PC-3 (cell line): Measurements from ENCODE around the gene FDXR. TPM values are rescaled to one million over a fixed set of nuclear protein-coding genes. Genes with fewer than 3 reads are reported as not detected.

Experiments used
- ATAC-seq: fragments of 200-7000 bp; cut with Tn5 transposase; 2 replicates; pipeline ENCODE4 v1.9.1; 2020; ENCODE audit warnings: mild to moderate bottlenecking, moderate library complexity
- BruUV-seq: library from RNA; stranded (reverse); fragments of 400-500 nt; replicated peaks from 2 replicates; lab custom pipeline; 2021; lab: Mats Ljungman, UMichigan
- CTCF ChIA-PET: fragments of 300-600 bp; sonication (Branson Sonifier 250); formaldehyde crosslinking; loops from one replicate; lab custom pipeline; 2022; ENCODE audit warnings: antibody characterized with exemption; lab: Charles Lee
- POLR2A ChIA-PET: fragments of 300-600 bp; sonication (Branson Sonifier 250); formaldehyde crosslinking; loops from one replicate; lab custom pipeline; 2022; ENCODE audit warnings: antibody characterized with exemption; ENCODE audit not compliant: unreplicated experiment; lab: Charles Lee
- DNase-seq: peaks from one replicate; pipeline ENCODE4 v3.0.0-alpha.2; 2015
- H2AFZ ChIP-seq: fragments of 300-600 bp; sonication (generic); 2 replicates; pipeline ENCODE4 v1.6.0; 2016; ENCODE audit warnings: antibody characterized with exemption, low read length
- H3F3A ChIP-seq: fragments of 300-600 bp; sonication (generic); one replicate; pipeline ENCODE4 v1.6.0; 2017; ENCODE audit warnings: antibody characterized with exemption, low read length, control low read depth, mild to moderate bottlenecking; ENCODE audit not compliant: unreplicated experiment
- H3K27ac ChIP-seq: fragments of 300-600 bp; sonication (generic); 2 replicates; pipeline ENCODE4 v1.5.1; 2016; ENCODE audit warnings: mild to moderate bottlenecking, low read length
- H3K27me3 ChIP-seq: fragments of 300-600 bp; sonication (generic); 2 replicates; pipeline ENCODE4 v1.6.1; 2016; ENCODE audit warnings: low read length, mixed read lengths
- H3K36me3 ChIP-seq: fragments of 300-600 bp; sonication (generic); 2 replicates; pipeline ENCODE4 v1.6.1; 2016; ENCODE audit warnings: low read depth, mixed run types, low read length, mixed read lengths
- H3K4me1 ChIP-seq: fragments of 300-600 bp; sonication (generic); 2 replicates; pipeline ENCODE4 v1.5.1; 2016; ENCODE audit warnings: low read length; ENCODE audit not compliant: insufficient read depth
- H3K4me2 ChIP-seq: fragments of 300-600 bp; sonication (generic); 2 replicates; pipeline ENCODE4 v1.6.0; 2016; ENCODE audit warnings: low read length
- H3K4me3 ChIP-seq: fragments of 300-600 bp; sonication (generic); 2 replicates; pipeline ENCODE4 v1.5.1; 2016; ENCODE audit warnings: mild to moderate bottlenecking, low read length, mixed read lengths
- H3K79me2 ChIP-seq: fragments of 300-600 bp; sonication (generic); 2 replicates; pipeline ENCODE4 v1.6.1; 2017; ENCODE audit warnings: low read length, mixed read lengths
- H3K9ac ChIP-seq: fragments of 300-600 bp; sonication (generic); 2 replicates; pipeline ENCODE4 v1.6.0; 2016; ENCODE audit warnings: mild to moderate bottlenecking, low read length
- H3K9me2 ChIP-seq: fragments of 300-600 bp; sonication (generic); replicated peaks from 2 replicates; pipeline ENCODE4 v1.6.1; 2016; ENCODE audit warnings: mixed run types, low read length, mixed read lengths
- H3K9me3 ChIP-seq: fragments of 300-600 bp; sonication (generic); 2 replicates; pipeline ENCODE4 v1.6.1; 2016; ENCODE audit warnings: low read length, mixed read lengths
- H4K20me1 ChIP-seq: fragments of 300-600 bp; sonication (generic); 2 replicates; pipeline ENCODE4 v1.6.1; 2016; ENCODE audit warnings: low read length, mixed read lengths
- CTCF ChIP-seq: fragments of 300-600 bp; sonication (generic); conservative IDR thresholded peaks from 2 replicates; pipeline ENCODE4 v1.5.1; 2017; ENCODE audit warnings: antibody characterized with exemption, low read depth, mild to moderate bottlenecking, low read length
- EZH2 ChIP-seq: fragments of 300-600 bp; sonication (generic); IDR thresholded peaks from one replicate; pipeline ENCODE4 v1.6.1; 2017; ENCODE audit warnings: antibody characterized with exemption, mild to moderate bottlenecking, low read length; ENCODE audit not compliant: unreplicated experiment
- EZH2phosphoT487 ChIP-seq: fragments of 300-600 bp; sonication (generic); IDR thresholded peaks from 2 replicates; pipeline ENCODE4 v1.6.1; 2018; ENCODE audit warnings: mild to moderate bottlenecking, antibody characterized with exemption, low read length, borderline replicate concordance
- intact Hi-C: fragments of 100-400 bp; cut with micrococcal nuclease; formaldehyde crosslinking; loops from 2 replicates; pipeline ENCODE4 v1.9.0; 2023
- total RNA-seq: library from RNA; depleted of rRNA; stranded (reverse); fragments of >200 nt; gene quantifications from 2 replicates; pipeline ENCODE4 v1.2.3, GENCODE V29; 2014

The FDXR gene
- total RNA-seq, 1 experiment from 2014 or later, result 28.1 TPM

GRCh38 chr17:74904687-74905409, 32.1 kb upstream of the FDXR start:
- no TSS peak for BruUV-seq
- peaks cover 4% of the 10 kb centered on the region; the same call in 1 of the 2 replicates for H3K27me3 ChIP-seq
- ChIA-PET POLR2A (interaction anchor here (0.7 kb wide), 1 partner anchor 32 kb away, joined by 3 read pairs; the partner anchor contains the start of gene FDXR), CTCF (interaction anchor here (0.7 kb wide), 1 partner anchor 32 kb away, joined by 3 read pairs; no protein-coding TSS in a partner anchor)
- H3K9me2 ChIP-seq, result no peaks in the 10 kb centered on the region
- intact Hi-C loops, result no loop called here
- no peaks in the 10 kb centered on the region for H3K79me2 ChIP-seq
- H3K4me3 ChIP-seq, result no peak overlapping the region
- H3K4me2 ChIP-seq, result no peak overlapping the region
- H2AFZ ChIP-seq, result no peak overlapping the region
- H3K9ac ChIP-seq, result no peak overlapping the region
- no peak for ATAC-seq
- no peaks in the 10 kb centered on the region for H3K9me3 ChIP-seq
- no peak overlapping the region for H3K27ac ChIP-seq
- no peaks in the 10 kb centered on the region for H4K20me1 ChIP-seq
- no peaks in the 10 kb centered on the region for H3K36me3 ChIP-seq
- no peak for DNase-seq
- H3K4me1 ChIP-seq, result no peaks in the 10 kb centered on the region
- no peaks in the 10 kb centered on the region for H3F3A ChIP-seq
- TF ChIP-seq EZH2phosphoT487 (no peak), EZH2 (no peak), CTCF (no peak)

- Histone ChIP-seq H3K9ac (no peak overlapping the region), H3K9me2 (no peaks in the 10 kb centered on the region), H2AFZ (no peak overlapping the region), H3K4me1 (no peaks in the 10 kb centered on the region), H3K27ac (no peak overlapping the region), H3F3A (no peaks in the 10 kb centered on the region), H3K79me2 (no peaks in the 10 kb centered on the region), H3K9me3 (no peaks in the 10 kb centered on the region), H3K27me3 (peaks cover 4% of the 10 kb centered on the region; the same call in 1 of the 2 replicates), H3K4me3 (no peak overlapping the region), H3K4me2 (no peak overlapping the region), H4K20me1 (no peaks in the 10 kb centered on the region), H3K36me3 (no peaks in the 10 kb centered on the region)
- no peak for ATAC-seq
- BruUV-seq, result no TSS peak
- intact Hi-C loops, result no loop called here
- DNase-seq, result no peak
- POLR2A ChIA-PET, result no interaction called here
- TF ChIP-seq EZH2, result no peak
- TF ChIP-seq EZH2phosphoT487, result no peak
- no peak for TF ChIP-seq CTCF
- CTCF ChIA-PET, result no interaction called here
These were observed 30.9 kb upstream of the FDXR start for GRCh38 chr17:74903671-74904070.

DNA sequence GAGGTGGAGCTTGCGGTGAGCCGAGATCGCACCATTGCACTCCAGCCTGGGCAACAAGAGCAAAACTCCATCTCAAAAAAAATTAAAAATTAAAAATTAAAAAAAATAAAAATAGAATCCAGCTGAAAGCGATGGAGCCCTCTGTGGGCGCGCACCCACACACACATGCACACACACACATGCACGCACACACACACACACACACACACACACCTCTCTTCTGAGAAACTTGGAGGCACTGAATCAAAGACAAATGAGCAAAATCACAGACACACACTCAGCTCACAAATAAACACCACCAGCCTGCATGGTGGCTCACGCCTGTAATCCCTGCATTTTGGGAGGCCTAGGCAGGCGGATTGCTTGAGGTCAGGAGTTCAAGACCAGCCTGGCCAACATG, 30.2 kb upstream of the FDXR start:
- Histone ChIP-seq H3K4me2 (no peak overlapping the region), H3K9me3 (no peaks in the 10 kb centered on the region), H4K20me1 (no peaks in the 10 kb centered on the region), H3K79me2 (no peaks in the 10 kb centered on the region), H3K4me3 (no peak overlapping the region), H3K4me1 (no peaks in the 10 kb centered on the region), H3K36me3 (no peaks in the 10 kb centered on the region), H3K27me3 (peaks cover 4% of the 10 kb centered on the region; the same call in 1 of the 2 replicates), H3K9ac (no peak overlapping the region), H2AFZ (no peak overlapping the region), H3K9me2 (no peaks in the 10 kb centered on the region), H3K27ac (no peak overlapping the region), H3F3A (no peaks in the 10 kb centered on the region)
- POLR2A ChIA-PET, result interaction anchor here (0.6 kb wide), 1 partner anchor 30 kb away, joined by 4 read pairs; the partner anchor contains the start of gene FDXR
- CTCF ChIA-PET, result no interaction called here
- TF ChIP-seq EZH2, result no peak
- TF ChIP-seq CTCF, result no peak
- no peak for TF ChIP-seq EZH2phosphoT487
- intact Hi-C loops, result no loop called here
- no TSS peak for BruUV-seq
- ATAC-seq (no peak), DNase-seq (no peak)
